H9 (cell line): ENCODE measurements around the gene CDR2L. TPM values are rescaled to one million over a fixed set of nuclear protein-coding genes. Genes with fewer than 3 reads are reported as not detected.

Experiments
- DNase-seq: peaks from one replicate; pipeline ENCODE4 v3.0.0-alpha.2; 2017
- H2AFZ ChIP-seq: one replicate; pipeline ENCODE4 v1.6.1; 2013; ENCODE audit warnings: mild to moderate bottlenecking, low read length, control low read depth, moderate library complexity
- H2AK5ac ChIP-seq: 2 replicates; pipeline ENCODE4 v1.6.1; 2013; ENCODE audit warnings: low read length, control low read depth, mixed read lengths; ENCODE audit not compliant: insufficient read length
- H2BK120ac ChIP-seq: one replicate; pipeline ENCODE4 v1.6.1; 2013; ENCODE audit warnings: low read depth, mild to moderate bottlenecking, low read length, control low read depth, inconsistent platforms; ENCODE audit not compliant: poor library complexity, severe bottlenecking
- H2BK12ac ChIP-seq: 2 replicates; pipeline ENCODE4 v1.6.1; 2013; ENCODE audit warnings: low read length, control low read depth, mixed read lengths, low read depth; ENCODE audit not compliant: insufficient read length
- H2BK15ac ChIP-seq: 2 replicates; pipeline ENCODE4 v1.6.1; 2013; ENCODE audit warnings: low read depth, low read length, control low read depth
- H2BK20ac ChIP-seq: one replicate; pipeline ENCODE4 v1.6.1; 2013; ENCODE audit warnings: low read depth, mild to moderate bottlenecking, low read length, control low read depth, inconsistent platforms; ENCODE audit not compliant: poor library complexity, severe bottlenecking
- H2BK5ac ChIP-seq: 2 replicates; pipeline ENCODE4 v1.6.1; 2013; ENCODE audit warnings: low read length, control low read depth, mixed read lengths; ENCODE audit not compliant: insufficient read length
- H3K14ac ChIP-seq: 2 replicates; pipeline ENCODE4 v1.6.1; 2013; ENCODE audit warnings: low read length, control low read depth; ENCODE audit not compliant: insufficient read depth
- H3K18ac ChIP-seq: 2 replicates; pipeline ENCODE4 v1.6.1; 2013; ENCODE audit warnings: low read depth, mild to moderate bottlenecking, mixed read lengths, low read length, control low read depth; ENCODE audit not compliant: insufficient read length
- H3K23ac ChIP-seq: 2 replicates; pipeline ENCODE4 v1.6.1; 2013; ENCODE audit warnings: low read length, control low read depth, mixed read lengths, low read depth; ENCODE audit not compliant: insufficient read length
- H3K23me2 ChIP-seq: 2 replicates; pipeline ENCODE4 v1.6.1; 2013; ENCODE audit warnings: low read depth, mild to moderate bottlenecking, mixed read lengths, low read length, control low read depth; ENCODE audit not compliant: insufficient read length, poor library complexity, severe bottlenecking
- H3K27ac ChIP-seq: 2 replicates; pipeline ENCODE4 v1.5.1; 2013; ENCODE audit warnings: low read length, control low read depth, mixed read lengths, low read depth; ENCODE audit not compliant: insufficient read length
- H3K27me3 ChIP-seq: 2 replicates; pipeline ENCODE4 v1.6.1; 2013; ENCODE audit warnings: low read length, control low read depth, inconsistent platforms; ENCODE audit not compliant: insufficient read depth
- H3K4ac ChIP-seq: 2 replicates; pipeline ENCODE4 v1.6.1; 2013; ENCODE audit warnings: low read depth, mild to moderate bottlenecking, control low read depth, inconsistent platforms, low read length, moderate library complexity
- H3K4me1 ChIP-seq: 2 replicates; pipeline ENCODE4 v1.6.1; 2013; ENCODE audit warnings: low read length, control low read depth, inconsistent platforms; ENCODE audit not compliant: insufficient read depth
- H3K4me2 ChIP-seq: 2 replicates; pipeline ENCODE4 v1.6.1; 2013; ENCODE audit warnings: low read length, control low read depth, mixed read lengths; ENCODE audit not compliant: insufficient read length, insufficient read depth
- H3K56ac ChIP-seq: 2 replicates; pipeline ENCODE4 v1.6.1; 2013; ENCODE audit warnings: low read depth, mild to moderate bottlenecking, mixed read lengths, low read length, control low read depth; ENCODE audit not compliant: insufficient read length
- H3K79me1 ChIP-seq: 2 replicates; pipeline ENCODE4 v1.6.1; 2013; ENCODE audit warnings: low read depth, mild to moderate bottlenecking, moderate library complexity, low read length, control low read depth, inconsistent platforms; ENCODE audit not compliant: insufficient read depth, poor library complexity, severe bottlenecking
- H3K79me2 ChIP-seq: 2 replicates; pipeline ENCODE4 v1.6.1; 2013; ENCODE audit warnings: low read length, control low read depth, inconsistent platforms; ENCODE audit not compliant: insufficient read depth
- H3K9ac ChIP-seq: 2 replicates; pipeline ENCODE4 v1.6.1; 2013; ENCODE audit warnings: low read length, control low read depth, mixed read lengths; ENCODE audit not compliant: insufficient read length; ENCODE audit errors: extremely low read depth
- H3K9me3 ChIP-seq: one replicate; pipeline ENCODE4 v1.6.1; 2013; ENCODE audit warnings: low read depth, low read length, inconsistent platforms; ENCODE audit not compliant: control insufficient read depth
- H3T11ph ChIP-seq: one replicate; pipeline ENCODE4 v1.6.1; 2013; ENCODE audit warnings: mild to moderate bottlenecking, low read length, control low read depth, inconsistent platforms
- H4K20me1 ChIP-seq: one replicate; pipeline ENCODE4 v1.6.1; 2013; ENCODE audit not compliant: control insufficient read depth, insufficient read length, insufficient read depth
- H4K5ac ChIP-seq: 2 replicates; pipeline ENCODE4 v1.6.1; 2013; ENCODE audit warnings: low read depth, mild to moderate bottlenecking, mixed read lengths, low read length, control low read depth; ENCODE audit not compliant: insufficient read length
- H4K8ac ChIP-seq: replicated peaks from 2 replicates; pipeline ENCODE4 v1.6.1; 2013; ENCODE audit warnings: low read length, control low read depth, mixed read lengths, low read depth; ENCODE audit not compliant: insufficient read length
- H4K91ac ChIP-seq: 2 replicates; pipeline ENCODE4 v1.6.1; 2013; ENCODE audit warnings: low read depth, mild to moderate bottlenecking, moderate library complexity, mixed read lengths, low read length, control low read depth; ENCODE audit not compliant: insufficient read length
- H3K27ac Mint-ChIP-seq, 3 experiments: 2 replicates in 2 of 3; 3 replicates in 1 of 3; pipeline ENCODE4 v1.8.0; 2020 to 2021; ENCODE audit warnings: mixed read lengths in 3 of 3, mild to moderate bottlenecking in 1 of 3, moderate library complexity in 1 of 3
- H3K27me3 Mint-ChIP-seq: 2 replicates; pipeline ENCODE4 v1.8.0; 2021; ENCODE audit warnings: low read depth, mild to moderate bottlenecking, moderate library complexity, mixed read lengths
- H3K36me3 Mint-ChIP-seq, 3 experiments: 2 replicates in 2 of 3; 3 replicates in 1 of 3; pipeline ENCODE4 v1.8.0; 2020 to 2021; ENCODE audit warnings: low read depth in 3 of 3, mixed read lengths in 3 of 3; ENCODE audit not compliant: insufficient read depth in 1 of 3
- H3K4me1 Mint-ChIP-seq, 2 experiments: 2 replicates each; pipeline ENCODE4 v1.8.0; 2020; ENCODE audit warnings: mixed read lengths in 2 of 2
- H3K4me3 Mint-ChIP-seq, 2 experiments: 2 replicates in 1 of 2; 3 replicates in 1 of 2; pipeline ENCODE4 v1.8.0; 2020 to 2021; ENCODE audit warnings: mild to moderate bottlenecking in 2 of 2, mixed read lengths in 2 of 2, moderate library complexity in 1 of 2
- H3K9me3 Mint-ChIP-seq, 2 experiments: 2 replicates in 1 of 2; 3 replicates in 1 of 2; pipeline ENCODE4 v1.8.0; 2020; ENCODE audit warnings: mild to moderate bottlenecking in 2 of 2, mixed read lengths in 2 of 2, moderate library complexity in 1 of 2
- CTCF ChIP-seq: fragments of 200-600 bp; sonication (generic); conservative IDR thresholded peaks from 3 replicates; pipeline ENCODE4 v1.8.0; 2021; ENCODE audit warnings: antibody characterized with exemption, mild to moderate bottlenecking
- WGBS: extraction: QIAGEN DNeasy Blood & Tissue Kit; methylation state at CpG from one replicate; pipeline ENCODE4 v1.1.7; 2013; ENCODE audit warnings: missing lambda C conversion rate, low lambda C conversion rate, mixed read lengths; ENCODE audit not compliant: insufficient read length; ENCODE audit errors: extremely low coverage; 5-methylcytosine and 5-hydroxymethylcytosine counted together
- total RNA-seq: library from RNA; stranded (reverse); gene quantifications from 2 replicates; pipeline ENCODE4 v1.2.1, GENCODE V29; 2021

The CDR2L gene
- total RNA-seq, 1 experiment from 2014 or later, result 23.3 TPM

GRCh38 chr17:75003957-75004355 lies 16.5 kb downstream of the CDR2L start:
- Histone ChIP-seq H3K4ac (no peak overlapping the region), H2BK12ac (no peak overlapping the region), H3T11ph (no peak overlapping the region), H2AK5ac (no peak overlapping the region), H3K4me1 (no peaks in the 10 kb centered on the region), H3K79me2 (no peaks in the 10 kb centered on the region), H2BK120ac (no peak overlapping the region), H3K4me2 (no peak overlapping the region), H2BK5ac (no peak overlapping the region), H3K14ac (no peak overlapping the region), H3K23me2 (no peaks in the 10 kb centered on the region), H4K8ac (no peak overlapping the region), H3K79me1 (no peaks in the 10 kb centered on the region), H3K9ac (no peak overlapping the region), H3K18ac (no peak overlapping the region), H4K20me1 (no peaks in the 10 kb centered on the region), H3K56ac (no peak overlapping the region), H2BK15ac (no peak overlapping the region), H4K91ac (no peak overlapping the region), H4K5ac (no peak overlapping the region), H2BK20ac (no peak overlapping the region), H3K27ac (no peak overlapping the region), H3K9me3 (no peaks in the 10 kb centered on the region), H3K27me3 (no peaks in the 10 kb centered on the region), H2AFZ (no peak overlapping the region), H3K23ac (no peak overlapping the region)
- Mint-ChIP-seq H3K36me3 (peaks cover 11 to 46% (median 36%) of the 10 kb centered on the region in 3 experiments; a peak in 6 of 7 replicates), H3K4me3 (no peak overlapping the region), H3K4me1 (no peaks in the 10 kb centered on the region), H3K27me3 (peaks cover 2% of the 10 kb centered on the region; the same call in 1 of the 2 replicates), H3K9me3 (no peaks in the 10 kb centered on the region), H3K27ac (no peak overlapping the region; a peak in 1 of 7 replicates)
- TF ChIP-seq CTCF, result no peak
- WGBS, result no CpG with 5 or more reads among the region's 19 CpGs
- DNase-seq, result no peak
